Activated CD8-positive, alpha-beta memory T cell treated with anti-CD3 and anti-CD28 coated beads for 1 hour (primary cell): ENCODE measurements around the gene GMDS.
"Not testable (repeated sequence)": the region's sequence is repeated elsewhere in the genome, so short reads cannot be mapped to it uniquely, and the experiment has no call there.

Experiments used
- DNase-seq, 2 donors: peaks; one replicate each; pipeline ENCODE4 v3.0.0-alpha.2; 2020; ENCODE audit warnings: low read depth in 1 of 2; ENCODE audit errors: extremely low read depth in 1 of 2

Gene GMDS

GRCh38 chr6:1702580-1703051 lies 542.8 kb downstream of the GMDS start:
- DNase-seq = no peak

- no peak for DNase-seq
These were observed 543.6 kb downstream of the GMDS start for GRCh38 chr6:1701668-1702353.

- no peak for DNase-seq
These were observed 545.0 kb downstream of the GMDS start for GRCh38 chr6:1700278-1700967.

- DNase-seq = no peak
These were observed 546.9 kb downstream of the GMDS start for GRCh38 chr6:1698527-1698926.

- DNase-seq = no peak
These were observed 547.6 kb downstream of the GMDS start for GRCh38 chr6:1697688-1698351.

GRCh38 chr6:1696463-1696850 lies 548.9 kb downstream of the GMDS start:
- DNase-seq = no peak

GRCh38 chr6:1695546-1696462 lies 549.6 kb downstream of the GMDS start:
- DNase-seq = no peak

DNA sequence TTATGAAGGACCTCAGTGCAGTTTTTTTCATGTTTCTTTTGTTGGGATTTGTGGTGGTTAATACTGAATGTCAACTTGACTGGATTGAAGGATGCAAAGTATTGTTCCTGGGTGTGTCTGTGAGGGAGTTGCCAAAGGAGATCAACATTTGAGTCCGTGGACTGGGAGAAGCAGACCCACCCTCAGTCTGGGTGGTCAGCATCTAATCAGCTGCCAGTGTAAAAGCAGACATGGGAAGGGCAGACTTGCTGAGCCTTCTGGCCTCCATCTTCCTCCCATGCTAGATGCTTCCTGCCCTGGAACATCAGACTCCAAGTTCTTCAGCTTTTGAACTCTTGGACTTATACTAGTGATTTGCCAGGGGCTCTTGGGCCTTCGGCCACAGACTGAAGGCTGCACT lies 553.6 kb downstream of the GMDS start:
- DNase-seq = not testable (repeated sequence)

- DNase-seq = not testable (repeated sequence)
These were observed 554.7 kb downstream of the GMDS start for GRCh38 chr6:1690656-1691055.

- DNase-seq = no peak
These were observed 556.3 kb downstream of the GMDS start for GRCh38 chr6:1689141-1689540.

DNA sequence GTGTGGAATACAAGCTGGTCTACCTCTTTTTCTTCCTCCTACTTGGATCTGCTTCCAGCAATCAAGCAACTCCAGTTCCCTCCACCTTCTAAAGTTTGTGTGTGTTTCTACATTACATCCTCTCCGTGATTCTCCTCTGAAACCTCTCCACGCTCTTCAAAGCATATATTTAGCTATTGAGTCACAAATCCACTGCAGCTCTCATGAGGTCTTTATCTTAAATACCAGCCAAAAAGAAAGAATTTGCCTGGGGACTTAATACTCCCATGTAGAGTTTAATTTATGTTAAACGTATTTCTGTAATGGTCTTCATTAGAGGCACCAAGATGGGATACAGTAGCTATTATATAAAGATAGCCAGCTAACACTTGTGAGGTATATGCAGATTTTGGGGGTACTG lies 557.0 kb downstream of the GMDS start:
- DNase-seq = no peak

DNA sequence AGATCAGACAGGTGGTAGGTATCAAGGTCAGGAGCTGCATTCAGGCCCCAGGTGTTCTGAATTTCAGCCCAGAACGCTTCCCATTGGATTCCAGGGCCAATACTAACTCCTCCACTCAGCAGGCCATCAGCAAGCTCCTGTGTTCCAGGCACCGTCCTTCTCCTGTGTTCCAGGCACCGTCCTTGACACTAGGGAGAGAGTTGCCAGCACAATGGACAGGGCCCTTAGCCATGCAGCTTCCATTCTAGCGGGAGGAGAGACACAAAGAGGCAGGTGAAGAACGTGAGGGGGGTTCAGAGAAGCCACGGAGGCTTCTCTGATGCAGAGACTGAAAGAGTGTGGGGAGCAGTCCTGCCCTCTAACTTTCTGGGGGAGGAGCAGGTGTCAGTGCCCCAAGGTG lies 558.0 kb downstream of the GMDS start:
- no peak for DNase-seq

- no peak for DNase-seq
These were observed 559.0 kb downstream of the GMDS start for GRCh38 chr6:1686117-1687098.

GRCh38 chr6:1679688-1680068 lies 565.7 kb downstream of the GMDS start:
- DNase-seq = no peak

GRCh38 chr6:1679031-1679687 lies 566.2 kb downstream of the GMDS start:
- DNase-seq = no peak

GRCh38 chr6:1678201-1678600 lies 567.2 kb downstream of the GMDS start:
- no peak for DNase-seq

DNA sequence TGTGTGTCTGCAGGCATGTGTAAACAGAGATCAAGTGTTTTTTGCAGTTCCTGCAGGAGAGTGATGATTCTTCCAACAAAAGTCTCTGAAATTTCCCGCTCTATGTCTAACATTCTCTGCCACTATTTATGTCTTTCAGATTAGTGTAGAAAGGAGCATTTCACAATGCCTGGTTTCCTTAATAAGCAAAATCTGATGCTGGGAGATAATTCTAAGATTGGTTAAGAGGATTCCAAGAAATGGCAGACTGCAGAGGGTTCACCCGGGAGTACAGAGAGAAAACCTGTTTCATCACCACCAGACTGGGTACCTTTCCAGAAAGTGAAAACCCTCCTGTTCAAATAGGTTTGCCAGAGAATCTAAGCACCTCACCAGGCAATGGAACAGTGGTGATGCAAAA lies 573.0 kb downstream of the GMDS start:
- no peak for DNase-seq

DNA sequence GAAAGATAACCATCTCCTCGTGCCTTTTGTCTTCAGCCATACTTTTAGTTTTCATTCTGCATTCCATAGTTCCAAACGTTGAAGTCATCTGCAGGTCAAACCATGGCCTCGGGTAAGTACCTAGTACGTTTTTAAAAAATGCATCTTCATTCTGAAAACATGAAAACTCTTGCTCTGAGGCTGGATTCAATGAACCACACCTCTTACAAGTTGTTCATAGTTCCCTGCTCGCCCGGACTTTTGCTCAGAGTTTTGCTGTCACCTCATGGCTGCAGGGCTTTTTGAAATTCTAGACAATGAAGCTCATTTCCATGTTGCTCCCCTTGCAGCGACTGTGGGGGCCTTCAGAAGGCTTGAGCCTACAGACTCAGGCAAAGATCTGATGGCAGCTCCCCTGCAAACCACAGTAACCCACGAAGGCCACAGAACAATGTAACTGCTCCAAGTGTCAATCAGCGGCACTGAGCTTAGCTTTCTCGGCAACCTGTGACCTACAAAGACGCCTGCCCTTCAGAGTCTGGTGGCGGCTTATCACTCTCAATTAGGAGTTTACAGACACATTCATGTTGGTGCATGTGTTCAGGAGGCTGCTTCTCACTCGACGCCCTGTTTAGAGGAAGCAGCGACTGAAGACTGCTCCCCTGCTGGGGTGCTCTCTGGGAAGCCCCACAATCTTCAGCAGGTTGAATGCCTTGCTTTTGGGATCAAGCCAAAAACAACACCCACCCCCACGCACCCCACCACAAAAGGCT lies 574.5 kb downstream of the GMDS start:
- DNase-seq = no peak

- DNase-seq = no peak
These were observed 575.4 kb downstream of the GMDS start for GRCh38 chr6:1669996-1670395.
